HG03103 (cell line): ENCODE data around the gene TEX26.

Source experiments
- ATAC-seq: cut with Tn5 transposase; IDR thresholded peaks from one replicate; pipeline ENCODE4 v1.9.1; 2021; ENCODE audit warnings: low read depth; ENCODE audit not compliant: unreplicated experiment

Gene TEX26

DNA sequence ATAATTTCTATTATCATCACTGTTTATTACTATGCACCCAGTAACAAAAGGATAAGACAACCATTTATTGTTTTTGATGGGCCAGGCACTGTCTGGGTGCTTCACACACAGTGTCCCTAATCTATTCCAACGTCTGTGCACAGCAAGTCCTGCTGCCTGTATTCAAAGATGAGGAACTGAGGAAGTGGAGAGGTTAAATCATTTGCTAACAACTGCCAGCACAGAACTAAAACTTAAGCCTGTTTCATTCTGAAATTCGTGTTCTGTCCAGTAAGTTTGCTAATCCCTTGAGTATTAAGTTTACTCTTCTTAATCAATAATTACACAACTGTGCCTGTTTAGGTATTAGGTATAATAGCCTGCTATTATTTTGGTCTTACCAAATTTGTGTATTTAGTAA is 41.9 kb downstream of the TEX26 start:
- ATAC-seq: no peak

DNA sequence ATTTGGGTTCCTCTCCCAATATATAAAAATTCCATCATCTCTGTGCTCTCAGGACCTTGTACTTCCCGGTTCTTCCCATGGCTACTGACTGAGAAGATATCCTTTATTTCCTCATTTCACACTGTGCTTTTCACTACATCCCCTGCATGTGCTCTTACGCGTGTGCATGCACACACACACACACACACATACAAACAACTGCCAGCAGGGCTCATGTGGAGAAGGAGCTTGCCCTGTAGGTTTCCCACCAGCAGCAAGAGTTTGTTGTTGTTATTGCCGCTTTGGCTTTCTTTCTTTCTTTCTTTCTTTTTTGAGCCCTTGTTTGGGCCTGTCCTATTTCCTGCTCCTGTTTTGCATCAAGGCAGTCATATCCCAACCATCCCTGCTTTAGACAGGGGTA is 43.6 kb downstream of the TEX26 start:
- no peak for ATAC-seq

DNA sequence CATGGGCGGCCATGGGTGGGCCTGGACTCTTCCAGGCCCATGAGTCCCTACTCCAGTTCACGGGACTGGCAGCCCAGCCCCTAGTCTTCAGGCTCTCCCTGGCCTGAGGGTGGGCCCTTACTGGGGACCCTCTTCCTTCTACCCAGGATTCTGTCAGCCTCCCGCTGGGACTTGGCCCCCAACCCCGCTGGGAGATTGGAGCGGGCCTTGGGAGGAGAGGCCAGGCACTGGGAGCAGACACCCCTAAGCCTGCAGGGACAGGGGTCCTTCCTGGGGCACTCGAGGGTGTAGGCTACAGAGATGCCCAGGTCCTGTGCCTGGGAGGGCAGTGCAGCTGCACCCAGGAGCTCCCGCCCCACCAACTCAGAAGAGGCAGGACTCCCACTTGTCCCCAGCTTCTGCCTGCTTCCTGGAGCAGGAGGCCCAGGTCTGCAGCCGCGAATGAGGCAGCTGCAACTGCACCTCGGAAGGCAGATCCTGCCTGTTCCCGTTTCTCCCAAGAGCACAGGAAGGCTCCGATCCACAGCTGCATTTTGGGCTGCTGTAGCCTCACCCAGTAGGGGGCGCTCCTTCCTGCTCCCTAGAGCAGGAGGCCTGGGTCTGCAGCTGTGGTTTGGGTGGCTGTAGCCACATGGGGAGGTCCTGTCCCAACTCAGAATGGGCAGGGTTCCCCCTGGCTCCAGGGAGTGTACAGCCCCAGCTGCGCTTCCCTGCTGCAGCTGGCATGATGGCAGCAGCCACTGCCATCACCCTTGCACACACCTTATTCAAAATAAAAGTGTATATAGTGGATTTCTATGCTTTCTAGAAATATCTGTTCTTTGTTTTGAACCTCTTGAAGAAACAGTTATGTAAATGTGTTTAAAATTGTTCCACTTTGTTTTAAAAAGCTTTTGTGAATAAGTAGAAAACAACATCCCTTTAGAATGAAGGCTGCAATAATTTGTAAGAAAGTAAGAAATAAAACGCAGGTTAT is 46.8 kb downstream of the TEX26 start:
- ATAC-seq: no peak

DNA sequence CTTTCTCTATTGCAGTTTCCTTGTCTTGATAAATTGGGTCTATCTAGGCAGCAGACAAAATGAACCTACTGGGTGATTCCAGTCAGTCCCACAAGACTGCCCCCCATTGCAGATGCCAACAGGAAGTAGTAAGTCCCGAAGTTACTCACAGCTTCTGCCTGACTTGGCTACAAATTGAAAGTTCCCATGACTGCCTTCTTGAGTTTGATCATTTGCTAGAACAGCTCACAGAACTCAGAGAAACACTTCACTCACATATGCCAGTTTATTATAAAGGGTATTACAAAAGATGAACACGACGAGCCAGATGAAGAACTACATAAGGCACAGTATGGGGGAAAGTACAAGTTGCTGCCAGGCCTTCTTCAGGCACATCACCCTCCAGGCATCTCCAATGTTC is 50.0 kb downstream of the TEX26 start:
- ATAC-seq: no peak

DNA sequence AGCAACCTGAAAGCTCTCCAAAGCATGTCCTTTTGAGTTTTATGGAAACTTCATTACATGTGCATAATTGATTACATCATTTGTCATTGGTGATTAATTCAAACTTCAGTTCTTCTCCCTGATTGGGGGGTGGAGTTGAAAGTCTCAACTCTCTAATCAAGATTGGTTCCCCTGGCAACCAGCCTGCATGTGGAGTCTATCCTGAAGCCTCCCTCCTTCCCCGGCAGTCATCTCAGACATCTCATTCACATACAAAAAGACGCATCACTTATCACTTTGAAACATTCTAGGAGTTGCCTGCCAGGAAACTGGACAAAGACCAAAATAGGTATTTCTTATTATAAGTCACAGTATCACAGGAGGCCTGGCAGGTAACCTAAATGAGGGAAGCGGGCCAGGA is 50.5 kb downstream of the TEX26 start:
- ATAC-seq: no peak

DNA sequence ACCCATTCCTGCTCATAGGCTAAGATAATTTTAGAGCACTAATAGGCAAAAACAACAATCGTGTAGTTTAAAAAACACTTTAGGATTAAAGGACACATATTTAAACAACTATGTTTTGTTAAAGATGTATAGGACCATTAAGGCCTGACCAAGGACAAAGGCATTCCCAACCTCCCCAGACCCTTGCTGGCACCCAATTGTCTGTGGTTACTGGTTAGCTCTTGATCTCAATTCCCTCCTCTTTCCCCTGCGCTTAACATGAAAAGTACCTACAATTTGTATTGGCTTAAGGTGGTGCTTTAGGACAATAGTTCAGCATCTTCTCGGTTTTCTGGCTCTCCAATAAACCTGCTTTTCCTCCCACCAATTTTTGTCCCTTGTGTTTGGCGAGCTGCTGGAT is 51.0 kb downstream of the TEX26 start:
- no peak for ATAC-seq

DNA sequence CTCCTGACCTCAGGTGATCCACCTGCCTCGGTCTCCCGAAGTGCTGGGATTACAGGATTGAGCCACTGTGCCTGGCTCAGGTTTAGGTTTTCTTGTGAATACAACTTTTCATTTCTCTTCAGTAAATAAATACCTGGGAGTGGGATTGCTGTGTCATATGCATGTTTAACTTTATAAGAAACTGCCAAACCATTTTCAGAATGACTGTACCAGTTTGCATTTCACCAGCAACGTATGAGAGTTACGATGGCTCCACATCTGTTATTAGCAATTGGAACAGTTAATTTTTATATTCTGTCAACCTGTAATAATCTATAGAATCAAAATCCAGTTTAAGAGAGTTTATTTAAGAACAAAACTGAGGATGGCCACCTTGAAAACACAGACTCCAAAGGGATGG is 52.2 kb downstream of the TEX26 start:
- no peak for ATAC-seq

DNA sequence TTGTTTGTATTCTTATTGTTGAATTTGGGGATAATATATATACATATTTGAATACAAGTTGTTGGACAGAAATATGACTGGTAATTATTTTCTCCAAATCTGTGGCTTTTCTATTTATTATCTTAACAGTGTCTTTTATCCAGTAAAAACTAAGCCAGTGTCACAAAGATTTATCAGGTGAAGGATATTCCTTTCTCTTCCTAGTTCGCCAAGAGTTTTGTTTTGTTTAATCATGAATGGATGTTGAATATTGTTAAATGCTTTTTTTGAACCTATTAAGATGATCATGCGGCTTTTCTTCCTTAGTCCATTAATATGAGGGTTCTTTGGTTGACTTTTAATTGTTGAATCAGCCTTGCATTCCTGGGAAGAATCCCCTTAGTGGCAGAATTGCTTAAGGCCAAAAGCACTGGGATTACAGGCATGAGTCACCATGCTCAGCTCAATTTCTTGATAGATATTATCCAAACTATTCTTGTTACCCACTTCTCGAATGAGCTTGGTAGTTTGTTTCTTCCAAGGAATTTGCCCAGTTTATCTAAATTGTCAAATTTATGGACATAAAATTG is 53.3 kb downstream of the TEX26 start:
- ATAC-seq: no peak

DNA sequence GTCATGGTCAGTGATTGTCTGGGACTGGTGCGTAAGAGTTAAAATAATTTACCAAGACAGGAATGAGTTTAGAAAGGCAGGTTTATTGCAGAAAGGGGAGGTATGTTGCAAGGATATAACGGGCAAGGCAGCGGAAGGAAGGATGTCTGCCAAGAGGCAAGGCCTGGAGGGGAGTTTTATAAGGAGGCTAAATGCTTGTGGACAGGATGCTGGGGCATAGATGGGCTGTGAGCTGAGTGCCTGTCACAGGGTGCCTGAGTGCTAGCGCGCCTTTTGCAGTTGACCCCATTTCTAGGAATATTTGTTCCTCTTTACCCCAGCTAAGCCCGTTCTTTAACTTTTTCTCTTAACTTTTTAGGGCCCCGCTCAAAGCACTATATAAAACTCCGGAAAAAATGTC is 58.7 kb downstream of the TEX26 start:
- no peak for ATAC-seq

DNA sequence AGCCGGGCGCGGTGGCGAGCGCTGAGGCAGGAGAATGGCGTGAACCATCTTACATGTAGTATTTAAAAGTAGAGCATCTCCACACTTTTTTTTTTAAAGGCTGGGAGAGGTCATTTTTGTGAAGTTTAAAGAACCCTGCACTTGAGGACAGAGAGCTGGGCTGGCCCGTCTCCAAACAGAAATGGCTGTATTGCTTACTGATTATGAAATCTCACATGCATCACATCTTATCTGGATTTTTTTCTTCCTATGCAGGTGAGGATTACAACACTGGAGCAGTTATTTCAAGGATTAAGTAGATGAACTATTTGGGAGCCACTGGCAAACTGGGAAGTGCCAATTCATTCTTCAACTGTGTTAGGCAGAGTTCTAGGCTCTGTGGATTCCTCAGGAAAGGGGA is 59.5 kb downstream of the TEX26 start:
- no peak for ATAC-seq

DNA sequence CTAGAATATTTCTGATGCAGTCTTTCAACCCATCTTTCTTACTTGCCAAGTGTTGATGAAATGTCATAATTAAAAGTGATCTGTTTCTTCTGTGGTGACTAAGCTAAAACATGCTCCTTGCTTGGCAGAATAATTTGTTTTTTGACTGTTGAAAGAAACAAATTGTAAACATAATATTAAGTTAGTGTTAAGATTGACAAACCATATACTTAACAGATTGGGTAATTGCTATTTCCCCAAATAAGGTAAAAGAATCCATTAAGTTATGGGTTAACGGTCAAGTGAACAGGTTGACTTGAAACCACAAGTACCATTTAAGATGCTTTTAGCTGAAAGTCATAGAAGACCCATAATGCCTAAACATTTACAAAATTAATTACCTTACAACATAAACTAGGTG is 62.9 kb downstream of the TEX26 start:
- ATAC-seq: no peak

DNA sequence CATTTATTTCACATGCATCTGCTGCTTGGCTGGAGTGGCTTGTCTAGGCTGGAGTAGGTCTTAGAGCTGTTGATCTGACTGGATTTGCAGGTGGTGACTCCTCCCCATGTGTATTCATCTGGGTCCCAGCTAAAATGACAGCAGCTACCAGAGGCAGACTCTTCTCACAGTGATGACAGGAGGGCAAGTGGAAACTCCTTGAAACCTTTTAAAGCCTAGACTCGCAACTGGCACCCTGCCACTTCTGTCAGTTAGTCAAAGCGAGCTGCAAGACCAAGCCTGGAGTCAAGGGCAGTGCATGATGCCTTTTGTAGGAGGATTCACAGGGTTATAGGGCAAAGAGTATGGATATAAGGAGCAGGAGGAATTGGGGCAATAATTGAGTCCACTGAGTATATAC is 65.2 kb downstream of the TEX26 start:
- no peak for ATAC-seq

DNA sequence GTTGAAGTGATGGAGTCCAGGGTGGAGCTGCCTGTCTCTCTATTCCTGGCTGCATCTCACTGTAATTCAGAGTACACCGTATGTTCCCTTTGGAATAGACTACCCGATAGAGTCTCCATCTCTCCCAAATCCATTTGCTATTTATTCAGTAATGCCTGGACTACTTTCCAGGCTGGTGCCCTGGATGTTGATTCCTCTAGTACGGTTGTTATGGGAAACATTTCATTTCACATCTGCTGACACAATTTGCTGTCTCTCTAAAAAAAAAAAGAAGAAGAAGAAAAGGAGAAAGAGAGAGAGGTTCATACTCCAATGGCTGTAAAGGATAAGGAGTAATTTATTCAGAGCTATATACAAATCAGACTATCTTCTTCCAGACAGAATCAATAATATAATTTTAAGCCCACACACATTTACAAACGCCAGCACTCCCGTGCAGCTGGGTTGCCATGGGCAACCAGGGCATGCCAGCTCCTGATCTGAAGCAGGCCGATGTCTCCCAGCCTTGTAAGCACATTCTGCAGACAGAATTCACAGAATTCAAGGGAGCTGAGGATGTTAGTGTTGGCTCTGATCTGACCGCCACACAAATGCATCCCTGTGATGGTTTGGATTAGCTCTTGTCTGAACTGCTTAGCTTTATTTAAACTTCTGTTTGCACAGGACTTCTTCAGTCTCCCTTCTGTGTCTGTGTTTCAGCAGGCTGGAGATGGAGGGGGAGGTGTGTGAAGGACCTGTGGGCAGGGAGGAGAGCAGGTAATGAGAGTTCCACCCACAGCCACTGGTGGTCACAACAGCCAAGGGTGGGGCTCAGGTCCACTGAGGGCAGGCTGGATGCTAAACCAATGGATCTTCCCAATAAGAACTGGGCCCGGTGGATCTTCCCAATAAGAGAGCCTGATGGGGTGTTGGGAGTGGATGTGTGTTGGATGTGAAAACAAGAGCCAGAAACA is 66.0 kb downstream of the TEX26 start:
- no peak for ATAC-seq

DNA sequence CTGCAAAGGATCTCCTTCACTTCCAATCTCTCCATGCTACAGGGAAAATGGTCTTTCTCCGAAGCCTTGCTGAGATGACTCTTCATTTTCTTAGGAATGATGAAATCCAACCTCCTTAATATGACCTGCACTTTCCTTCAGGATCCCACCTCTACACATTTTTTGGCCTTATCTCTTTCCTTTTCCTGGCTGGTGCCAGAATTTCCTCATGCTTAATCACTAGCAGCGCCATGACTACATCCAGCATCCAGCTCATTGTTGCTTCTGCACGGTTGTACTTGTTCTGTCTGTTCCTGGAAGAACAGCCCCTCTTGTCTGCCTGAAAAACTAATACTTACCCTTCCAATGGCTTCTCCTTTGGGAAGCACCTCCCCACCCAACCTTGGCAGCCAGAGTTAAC is 68.4 kb downstream of the TEX26 start:
- ATAC-seq: no peak

DNA sequence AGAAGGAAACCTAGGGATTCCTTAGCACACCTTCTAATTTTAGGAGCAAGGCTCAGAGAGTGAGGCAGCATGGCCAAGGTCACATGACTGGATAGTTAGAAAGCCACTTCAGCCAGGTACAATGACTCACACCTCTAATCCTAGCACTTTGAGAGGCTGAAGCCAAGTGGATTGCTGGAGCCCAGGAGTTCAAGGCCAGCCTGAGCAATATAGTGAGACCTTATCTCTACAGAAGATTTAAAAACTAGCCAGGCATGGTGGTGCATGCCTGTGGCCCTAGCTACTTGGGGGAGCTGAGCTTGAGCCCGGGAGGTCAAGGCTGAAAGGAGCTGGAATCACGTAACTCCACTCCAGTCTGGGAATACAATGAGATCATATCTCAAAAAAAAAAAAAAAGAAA is 69.2 kb downstream of the TEX26 start:
- ATAC-seq: no peak

DNA sequence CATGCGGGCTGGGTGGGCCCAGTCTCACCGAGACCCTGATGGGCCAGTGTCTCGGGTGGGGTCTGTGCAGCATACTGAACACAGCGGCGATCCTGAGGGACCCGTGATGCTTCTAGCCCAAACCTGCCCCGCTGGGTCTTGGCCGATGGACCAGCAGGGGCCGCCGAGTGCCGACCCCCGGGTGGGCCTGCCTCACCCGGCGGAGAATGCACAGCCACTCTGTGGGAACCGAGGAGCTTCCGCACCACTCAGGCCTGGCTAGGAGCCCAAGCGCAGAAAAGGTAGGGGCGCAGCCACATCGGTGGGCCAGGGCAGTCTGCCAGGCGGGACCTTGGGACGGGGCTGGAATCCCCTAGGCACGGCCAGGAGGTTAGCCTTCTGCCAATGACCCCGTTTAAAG is 72.6 kb downstream of the TEX26 start:
- ATAC-seq: no peak

DNA sequence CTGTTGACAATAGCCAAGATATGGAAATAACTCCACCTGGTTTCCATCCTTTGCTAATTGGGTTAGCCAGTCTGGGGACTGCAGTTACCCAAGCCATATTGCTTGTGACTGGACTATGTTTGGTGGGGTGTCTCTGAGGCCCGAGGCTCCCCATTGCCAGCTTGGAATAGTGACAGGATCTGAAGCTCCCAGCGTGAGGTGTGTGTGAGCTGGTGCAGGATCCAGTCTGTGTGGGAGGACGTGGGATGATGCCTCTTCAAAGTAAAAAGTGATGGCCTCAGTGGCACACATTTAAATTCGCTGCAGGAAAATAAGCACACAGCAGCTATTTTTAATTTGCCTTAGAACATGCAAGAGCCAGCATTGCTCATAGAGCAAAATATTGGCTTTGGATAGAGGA is 75.0 kb downstream of the TEX26 start:
- no peak for ATAC-seq

DNA sequence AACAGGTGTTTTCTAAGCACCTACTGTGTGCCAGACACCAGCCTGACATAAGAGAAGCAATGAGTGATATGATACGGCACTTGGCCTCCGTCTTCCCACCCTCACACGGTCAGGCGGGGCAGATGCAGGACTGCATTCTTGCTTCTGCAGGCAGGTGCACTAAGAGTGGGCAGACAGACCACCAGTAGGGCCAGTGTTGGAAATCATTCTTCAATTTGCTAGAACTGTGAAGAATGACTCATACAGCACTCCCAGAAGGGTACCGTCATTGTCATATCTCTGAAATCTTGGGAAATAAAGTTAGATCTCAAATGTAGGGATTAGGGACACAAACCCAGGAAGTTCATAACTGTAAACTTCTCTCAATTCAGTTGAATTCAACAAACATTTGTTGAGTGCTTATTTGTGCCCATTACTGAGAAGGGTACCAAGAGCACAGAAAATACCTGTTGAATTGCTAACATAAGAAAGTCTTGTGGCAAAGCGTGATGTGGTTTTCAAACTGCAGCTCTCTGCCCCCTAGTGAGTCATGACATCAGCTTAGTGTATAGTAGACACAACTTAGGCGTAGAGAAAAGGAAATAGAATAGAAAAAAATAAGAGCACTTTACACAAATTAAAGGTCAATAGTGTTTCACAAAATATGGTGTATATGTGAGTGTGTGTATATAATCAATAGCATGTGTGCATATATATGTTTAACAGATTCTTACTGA is 76.1 kb downstream of the TEX26 start:
- ATAC-seq: no peak

DNA sequence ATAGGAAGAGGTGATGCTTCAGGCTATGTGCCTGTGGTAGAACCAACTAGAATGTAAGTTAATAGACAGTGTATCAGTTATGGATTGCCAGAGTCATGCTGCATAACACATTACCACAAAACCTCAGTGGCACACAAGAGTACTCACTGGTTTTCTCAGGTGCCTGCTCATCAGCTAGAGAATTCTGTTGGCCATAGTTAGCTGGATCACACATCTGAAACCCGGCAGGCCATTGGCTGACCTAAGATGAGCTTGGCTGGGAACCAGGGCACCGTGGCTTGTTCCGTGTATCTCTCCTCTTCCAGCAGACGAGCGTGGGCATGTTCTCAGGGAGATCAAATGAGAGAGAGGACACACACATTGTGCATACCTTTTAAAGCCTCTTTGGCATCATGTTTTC is 76.7 kb downstream of the TEX26 start:
- no peak for ATAC-seq

DNA sequence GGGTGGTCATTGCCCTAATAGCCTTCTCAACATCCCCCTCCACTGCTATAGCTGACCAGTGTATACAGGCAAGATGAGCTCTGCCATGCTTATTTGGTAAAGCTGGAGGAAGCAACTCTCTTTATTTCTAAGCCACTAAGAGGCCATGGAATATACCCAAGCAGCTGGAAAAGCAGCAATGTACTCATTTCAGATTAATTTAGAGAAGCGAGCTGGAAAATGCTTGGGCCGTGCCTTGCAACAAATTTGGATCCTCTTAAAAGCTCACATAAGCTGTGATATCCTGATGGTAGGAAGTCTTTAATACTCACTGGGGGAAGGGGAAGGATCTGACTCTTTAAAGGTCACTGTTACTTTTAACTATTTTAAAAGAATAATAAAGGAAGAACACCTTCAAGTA is 77.8 kb downstream of the TEX26 start:
- no peak for ATAC-seq
